NCI-H510A treated with DMSO at 0.1 percent for 48 hours (cell line): Measurements from ENCODE around the gene MYLK.

Source experiments
- DNase-seq: peaks from one replicate; lab custom pipeline; 2025; lab: John Stamatoyannopoulos, UW

The MYLK gene

DNA sequence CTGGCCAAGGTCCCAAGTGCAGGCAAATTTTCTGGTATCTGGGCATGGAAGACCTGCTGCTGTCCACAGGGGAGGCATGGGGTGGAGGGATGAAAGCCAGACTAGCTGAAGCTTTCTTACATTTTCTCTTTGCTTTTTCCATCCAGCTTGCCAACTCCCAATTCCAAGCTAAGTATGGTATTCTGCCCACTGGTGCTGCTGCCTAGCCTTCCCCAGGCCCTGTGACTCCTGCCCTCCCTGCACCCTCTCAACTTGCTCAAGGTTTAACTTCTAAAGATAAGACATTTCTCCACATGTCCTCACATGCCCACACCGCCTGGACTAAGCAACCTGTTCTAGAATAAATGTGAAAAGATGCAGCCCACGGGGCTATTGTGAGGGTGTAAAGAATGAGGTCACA lies 239.8 kb downstream of the MYLK start:
- DNase-seq, result no peak

- no peak for DNase-seq
Measured at GRCh38 chr3:123642957-123643330, 241.2 kb downstream of the MYLK start.

DNA sequence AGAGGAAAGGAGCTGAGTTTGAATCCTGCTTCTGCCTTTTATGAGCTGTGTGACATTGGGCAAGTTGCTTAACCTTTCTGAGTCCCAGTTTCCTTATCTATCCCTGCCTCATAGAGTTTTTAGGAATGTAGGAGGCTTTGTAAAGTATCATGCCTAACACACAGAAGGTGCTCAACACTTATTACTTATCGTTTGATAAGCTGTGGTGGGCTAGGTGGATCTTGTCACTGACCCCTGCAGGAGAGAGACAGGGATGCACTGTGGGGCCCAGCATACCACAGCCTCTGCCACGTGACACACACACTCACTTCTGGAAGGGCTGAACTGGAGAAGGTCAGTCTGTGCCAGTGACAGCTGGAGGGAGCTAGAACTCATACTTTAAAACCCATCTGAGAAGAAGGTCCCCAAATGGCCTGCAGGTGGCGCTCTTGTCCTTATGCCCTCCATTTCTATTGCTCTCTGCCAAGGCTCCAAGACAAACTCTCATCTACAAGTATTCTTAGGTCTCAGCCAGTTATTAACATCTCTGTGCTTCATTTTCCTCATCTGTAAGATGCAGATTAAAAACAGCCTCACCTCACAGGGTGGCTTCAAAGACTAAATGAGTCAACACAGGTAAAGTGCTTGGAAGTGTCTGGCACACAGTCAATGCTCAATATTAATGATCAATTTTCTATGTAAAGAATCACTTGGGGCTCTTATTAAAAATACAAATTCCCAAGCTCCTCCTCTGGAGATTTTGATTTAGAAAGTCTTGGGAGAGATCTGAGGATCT lies 241.8 kb downstream of the MYLK start:
- DNase-seq, result peak; percentile 24

GRCh38 chr3:123641505-123641904 lies 242.6 kb downstream of the MYLK start:
- DNase-seq, result no peak

DNA sequence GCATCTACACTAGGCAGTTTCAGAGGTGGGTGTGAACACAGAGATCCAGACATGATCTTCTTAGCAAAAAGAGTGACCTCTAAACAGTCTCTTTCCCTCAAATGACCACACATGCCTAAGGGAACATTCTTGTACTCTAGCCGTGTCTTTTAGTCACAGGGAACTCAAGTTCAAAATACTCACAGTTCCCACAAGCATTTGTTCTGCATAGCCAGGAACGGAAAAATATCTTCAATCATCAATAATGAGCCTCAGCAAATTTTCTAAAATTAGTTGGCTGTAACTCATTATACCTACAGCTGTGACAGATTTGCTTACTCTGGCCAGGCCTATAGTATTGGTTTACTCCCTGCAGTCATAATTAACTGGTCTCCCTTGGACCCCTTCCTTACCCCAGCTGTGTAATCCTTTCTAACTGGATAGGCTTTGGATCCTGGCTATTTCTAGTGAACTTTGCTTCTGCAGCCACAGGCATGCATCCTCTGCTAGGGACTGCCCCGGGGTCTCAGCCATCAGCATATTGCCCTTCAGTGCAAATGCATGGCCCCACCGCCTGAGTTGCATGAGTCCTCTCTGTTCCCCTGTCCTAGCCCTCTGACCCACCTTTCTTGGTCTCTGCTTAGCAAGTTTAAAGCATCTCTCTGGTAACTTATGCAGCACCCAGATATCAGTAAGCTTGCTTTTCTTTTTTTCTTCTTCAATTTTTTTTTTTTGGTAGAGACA lies 243.2 kb downstream of the MYLK start:
- DNase-seq, result no peak

- no peak for DNase-seq
Measured at GRCh38 chr3:123640311-123640710, 243.8 kb downstream of the MYLK start.

GRCh38 chr3:123638936-123639689 lies 245.0 kb downstream of the MYLK start:
- DNase-seq, result no peak

- DNase-seq, result no peak
Measured at GRCh38 chr3:123637841-123638240, 246.3 kb downstream of the MYLK start.

GRCh38 chr3:123637131-123637530 lies 247.0 kb downstream of the MYLK start:
- DNase-seq, result no peak

GRCh38 chr3:123636431-123636841 lies 247.7 kb downstream of the MYLK start:
- peak; percentile 61 for DNase-seq

DNA sequence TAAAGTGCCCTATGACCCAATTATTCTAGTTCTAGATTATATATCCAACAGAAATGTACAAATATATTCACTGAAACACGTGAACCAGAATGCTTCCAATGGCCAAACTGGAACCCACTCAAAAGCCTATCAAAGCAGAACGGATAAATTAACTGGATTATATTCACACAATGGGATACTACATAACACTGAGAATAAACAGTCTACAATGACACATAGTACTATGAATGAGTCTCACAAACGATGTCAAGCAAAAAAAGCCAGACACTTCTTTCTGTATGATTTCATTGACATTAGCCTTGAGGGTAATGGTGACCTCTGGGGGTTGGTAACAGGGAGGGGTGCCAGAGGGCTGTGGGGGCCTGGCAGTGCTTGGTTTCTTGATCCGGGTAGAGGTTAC lies 248.4 kb downstream of the MYLK start:
- no peak for DNase-seq

GRCh38 chr3:123635217-123635616 lies 248.9 kb downstream of the MYLK start:
- peak; percentile 24 for DNase-seq

GRCh38 chr3:123634149-123635051 lies 249.7 kb downstream of the MYLK start:
- DNase-seq, result peak; percentile 11

- no peak for DNase-seq
Measured at GRCh38 chr3:123633530-123633929, 250.6 kb downstream of the MYLK start.

- no peak for DNase-seq
Measured at GRCh38 chr3:123632161-123632655, 251.9 kb downstream of the MYLK start.

DNA sequence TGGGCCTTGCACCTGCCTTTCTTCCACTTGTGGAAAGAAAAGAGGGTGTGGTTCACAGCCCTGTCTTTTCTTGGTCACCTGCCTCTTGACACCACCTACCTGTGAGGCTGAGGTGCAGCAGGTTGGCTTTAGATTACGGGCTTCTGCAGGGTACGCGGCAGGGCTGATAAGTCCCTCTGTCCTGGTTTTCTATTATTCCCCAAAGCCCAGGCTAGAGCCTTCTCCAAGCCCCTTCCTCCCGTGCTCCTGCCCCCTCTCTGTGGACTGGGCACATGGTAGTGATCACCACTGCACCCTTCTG lies 254.4 kb downstream of the MYLK start:
- no peak for DNase-seq

DNA sequence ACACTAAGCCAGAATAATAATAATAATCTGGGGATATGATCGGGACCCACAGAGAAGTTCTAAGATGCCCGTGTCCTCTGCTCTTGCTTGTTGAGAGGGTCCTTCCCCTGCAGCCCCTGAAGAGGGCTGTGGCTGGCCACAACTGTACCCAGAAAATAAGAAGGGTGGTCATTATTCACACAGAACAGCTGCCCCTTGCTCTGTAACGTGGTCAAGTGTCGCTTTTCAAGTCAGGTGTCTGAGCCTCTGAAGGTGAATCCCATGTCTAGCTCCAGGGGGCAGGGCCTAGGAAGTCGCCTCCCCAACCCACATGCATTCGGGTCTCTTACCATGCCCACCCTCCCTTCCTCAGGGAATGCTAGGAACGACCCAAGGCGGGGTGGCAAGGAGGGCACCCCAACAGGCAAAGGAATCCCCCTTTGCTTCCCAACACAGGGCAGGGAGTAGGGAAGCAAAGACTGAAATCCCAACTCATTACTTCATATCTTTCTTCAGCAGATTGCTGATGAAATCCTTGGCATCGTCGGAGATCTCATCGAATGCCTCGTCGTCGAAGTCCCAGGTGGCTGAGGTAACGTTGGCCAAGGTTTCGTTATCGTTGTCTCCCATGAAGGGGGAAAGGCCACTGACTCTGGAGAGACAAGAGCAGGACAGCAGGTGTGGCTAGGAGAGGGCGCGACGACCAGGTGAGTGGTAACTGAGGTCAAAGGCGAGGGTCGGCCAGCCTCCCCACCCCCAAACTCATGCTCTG lies 255.0 kb downstream of the MYLK start:
- DNase-seq, result no peak

DNA sequence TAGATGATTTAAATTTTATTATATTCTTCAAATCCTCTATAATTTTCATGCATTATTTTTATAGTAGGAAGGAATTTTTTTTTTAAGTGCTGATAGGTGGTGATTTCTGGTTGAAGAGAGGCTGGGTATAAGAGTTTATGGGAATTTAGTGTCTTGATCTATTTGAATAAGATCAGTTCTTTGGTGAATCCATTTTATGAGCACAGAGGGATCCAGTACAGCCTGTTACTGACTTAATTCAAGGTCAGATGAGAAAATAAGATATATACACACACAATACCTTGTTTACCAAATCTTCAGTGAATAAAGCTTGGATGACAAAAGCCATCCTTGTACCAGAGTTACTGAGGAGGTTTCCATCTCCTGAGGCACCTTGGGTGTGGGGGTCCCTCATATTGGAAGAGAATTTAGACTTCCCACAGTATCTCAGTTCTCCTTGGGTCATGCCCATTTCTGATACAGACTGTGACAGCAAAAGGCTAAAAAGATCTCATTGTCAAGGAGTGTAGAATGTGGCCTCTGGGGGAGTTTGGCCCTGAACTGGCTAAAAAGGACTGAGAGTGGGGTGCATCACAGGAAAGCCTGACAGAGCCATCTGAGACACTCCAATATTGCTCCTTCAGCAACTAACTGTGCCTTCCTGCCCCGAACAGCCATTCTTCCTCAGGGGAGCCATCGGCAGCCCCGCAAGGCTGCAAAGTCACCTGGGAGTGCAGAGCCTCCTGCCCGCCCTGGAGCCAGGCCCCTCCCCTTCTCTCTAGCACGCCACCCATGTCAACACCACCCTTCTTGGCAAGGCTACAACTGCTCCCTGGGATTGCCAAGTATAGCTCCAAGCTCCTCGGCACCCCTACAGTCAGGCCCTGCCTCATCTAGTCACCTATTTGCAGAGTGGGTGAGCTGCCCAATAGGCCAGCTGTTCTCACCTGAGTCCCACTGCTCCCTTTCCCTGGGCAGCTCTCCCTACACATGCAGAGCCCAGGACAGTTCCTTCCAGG lies 256.2 kb downstream of the MYLK start:
- no peak for DNase-seq

GRCh38 chr3:123626881-123627280 lies 257.3 kb downstream of the MYLK start:
- no peak for DNase-seq

DNA sequence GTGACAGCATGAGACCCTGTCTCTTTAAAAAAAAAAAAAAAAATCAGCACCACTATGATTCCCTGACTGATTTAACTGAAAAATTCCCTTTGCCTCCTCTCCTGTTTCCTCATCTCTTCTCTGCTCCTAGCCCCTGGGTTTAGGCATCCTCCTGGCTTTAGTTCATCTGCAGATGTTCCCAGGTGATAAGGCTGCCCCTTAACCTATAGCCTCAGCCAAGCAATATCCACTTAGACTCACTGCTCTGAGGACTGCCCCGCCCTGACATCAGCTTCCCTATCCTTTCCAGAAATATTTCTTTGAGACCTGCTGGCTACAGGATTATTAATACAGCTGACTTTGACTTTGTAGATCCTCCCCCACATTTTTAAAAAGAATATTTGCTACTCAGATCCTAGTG lies 259.8 kb downstream of the MYLK start:
- no peak for DNase-seq
